Measurements from ENCODE around the gene ODF4.
"Not testable (repeated sequence)": the region's sequence is repeated elsewhere in the genome, so short reads cannot be mapped to it uniquely, and the experiment has no call there.

Gene ODF4

DNA sequence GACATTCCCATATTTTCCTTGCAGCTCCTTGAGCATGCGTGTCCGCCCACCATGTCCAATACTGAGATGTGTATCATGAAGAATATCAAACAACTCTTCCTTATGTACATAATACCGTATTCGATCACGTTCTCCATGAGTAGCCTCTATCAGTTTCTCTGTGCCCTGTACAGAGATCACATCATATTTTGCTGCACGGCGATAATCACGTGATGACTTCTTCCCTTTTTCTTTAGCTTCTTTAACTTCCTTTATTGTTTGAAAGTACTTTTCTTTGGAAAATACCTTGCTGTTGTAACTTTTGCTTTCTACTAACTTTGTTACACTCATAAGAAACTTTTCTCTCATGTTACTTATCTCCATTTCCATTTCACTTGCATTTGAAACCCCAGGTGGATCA, 30.3 kb downstream of the ODF4 start:
- no peak for DNase-seq (ENCODE audit: low spot score)

DNA sequence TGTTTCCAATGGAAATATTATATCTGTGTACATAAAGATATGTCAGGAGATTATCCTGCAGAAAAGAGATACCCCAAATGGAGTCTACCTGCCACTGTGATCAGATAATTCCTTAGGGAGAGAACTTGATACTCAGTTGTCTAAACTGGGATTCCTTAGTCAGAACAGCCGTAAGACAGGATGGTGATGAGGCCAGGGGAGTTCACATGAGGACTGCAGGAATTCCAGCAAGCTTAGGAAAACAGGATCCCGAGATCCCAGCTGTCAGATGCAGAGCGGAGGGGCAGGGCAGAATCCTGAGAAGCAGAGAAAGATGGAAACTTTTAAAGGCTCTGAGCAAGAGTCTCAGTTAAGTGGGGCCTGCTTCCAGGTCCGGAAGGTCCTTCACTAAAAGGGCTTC, 32.1 kb downstream of the ODF4 start:
- no peak for DNase-seq (ENCODE audit: low spot score)

DNA sequence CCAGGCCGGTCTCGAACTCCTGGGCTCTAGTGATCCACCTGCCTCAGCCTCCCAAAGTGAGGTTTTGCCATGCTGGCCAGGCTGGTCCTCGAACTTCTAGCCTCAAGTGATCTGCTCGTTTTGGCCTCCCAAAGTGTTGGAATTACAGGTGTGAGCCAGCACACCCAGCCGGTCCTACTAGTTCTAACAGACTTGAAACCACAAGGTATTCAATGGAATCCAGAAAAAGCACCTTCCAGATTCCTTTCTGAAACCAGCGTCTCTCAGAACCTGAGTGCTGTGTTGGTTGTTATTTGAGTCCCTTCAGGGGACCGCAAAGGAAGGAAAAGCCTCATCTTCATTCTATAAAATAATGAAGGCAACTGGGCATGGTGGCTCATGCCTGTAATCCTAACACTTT, 32.8 kb downstream of the ODF4 start:
- DNase-seq (ENCODE audit: low spot score) = no peak

DNA sequence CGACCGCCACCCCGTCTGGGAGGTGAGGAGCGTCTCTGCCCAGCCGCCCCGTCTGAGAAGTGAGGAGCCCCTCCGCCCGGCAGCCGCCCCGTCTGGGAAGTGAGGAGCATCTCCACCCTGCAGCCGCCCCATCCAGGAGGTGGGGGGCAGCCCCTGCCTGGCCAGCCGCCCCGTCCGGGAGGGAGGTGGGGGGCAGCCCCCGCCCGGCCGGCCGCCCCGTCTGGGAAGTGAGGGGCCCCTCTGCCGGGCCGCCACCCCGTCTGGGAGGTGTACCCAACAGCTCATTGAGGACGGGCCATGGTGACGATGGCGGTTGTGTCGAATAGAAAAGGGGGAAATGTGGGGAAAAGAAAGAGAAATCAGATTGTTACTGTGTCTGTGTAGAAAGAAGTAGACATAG, 34.2 kb downstream of the ODF4 start:
- DNase-seq (ENCODE audit: low spot score) = not testable (repeated sequence)

DNA sequence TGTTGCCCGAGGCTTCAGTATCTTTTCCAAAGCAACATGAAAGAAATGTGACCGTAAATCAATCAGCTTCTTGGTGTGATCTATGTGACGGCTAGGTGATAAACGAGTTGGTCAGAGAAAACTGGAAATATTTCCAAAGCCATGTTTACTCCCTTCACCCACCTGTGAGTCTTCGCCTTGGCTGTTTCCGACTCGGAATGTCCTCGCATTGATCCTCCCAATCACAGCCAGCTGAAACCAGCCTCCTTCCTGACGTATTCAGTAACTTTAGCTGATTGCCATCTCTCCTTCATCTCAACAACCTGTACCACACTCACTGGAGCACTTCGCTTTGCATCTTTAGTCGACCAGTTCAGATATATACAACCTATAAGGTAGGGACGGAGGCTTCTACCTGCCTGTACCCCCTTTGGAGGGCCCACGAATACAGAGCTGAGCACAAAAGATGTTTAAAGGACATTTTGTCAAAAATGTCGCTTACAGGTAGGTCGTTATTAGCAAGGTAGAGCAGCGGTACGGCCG, 36.2 kb downstream of the ODF4 start:
- DNase-seq (ENCODE audit: low spot score) = peak; percentile 6

DNA sequence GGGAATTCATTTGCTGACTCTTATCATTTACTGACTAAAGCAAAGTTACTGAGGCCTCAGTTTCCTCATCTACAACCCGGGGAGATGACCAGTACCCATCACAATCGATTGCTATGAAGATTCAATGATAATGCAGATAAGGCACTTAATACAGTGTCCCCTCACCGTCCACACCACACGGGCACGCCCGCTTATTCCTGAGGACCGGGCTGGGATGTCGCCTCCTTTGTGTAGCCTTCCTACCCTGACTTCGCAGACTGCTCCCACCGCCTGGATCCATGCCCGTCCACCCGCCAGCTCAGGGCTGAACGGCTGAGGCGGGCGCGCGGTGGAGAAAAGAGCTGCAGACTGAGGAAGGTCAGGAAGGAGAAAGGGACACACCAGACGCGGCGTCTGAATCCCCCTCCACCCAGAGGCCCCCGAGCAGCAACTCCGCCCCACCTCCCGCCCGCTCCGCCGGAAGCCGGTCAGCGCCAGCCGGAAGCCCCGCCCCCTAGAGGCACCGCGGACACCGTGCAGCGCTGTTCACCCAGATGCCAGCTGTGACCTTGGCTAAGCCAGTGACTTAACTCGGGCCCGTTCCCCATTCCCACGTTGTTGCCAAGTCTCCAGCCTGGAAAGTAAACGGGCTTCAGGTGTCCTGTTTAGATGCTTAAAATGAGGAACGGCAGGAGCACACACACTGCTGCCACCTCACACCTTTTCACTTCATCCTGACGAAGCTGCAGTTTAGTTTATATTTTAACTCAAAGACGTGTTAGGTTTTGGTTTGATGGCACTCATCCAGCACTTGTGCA, 36.8 kb downstream of the ODF4 start, which contains the start of gene KRABD2:
TSS of gene KRABD2 (minus strand) at position 434 of the 797 bp plus-strand sequence.
- peak; percentile 77 for DNase-seq (ENCODE audit: low spot score)

DNA sequence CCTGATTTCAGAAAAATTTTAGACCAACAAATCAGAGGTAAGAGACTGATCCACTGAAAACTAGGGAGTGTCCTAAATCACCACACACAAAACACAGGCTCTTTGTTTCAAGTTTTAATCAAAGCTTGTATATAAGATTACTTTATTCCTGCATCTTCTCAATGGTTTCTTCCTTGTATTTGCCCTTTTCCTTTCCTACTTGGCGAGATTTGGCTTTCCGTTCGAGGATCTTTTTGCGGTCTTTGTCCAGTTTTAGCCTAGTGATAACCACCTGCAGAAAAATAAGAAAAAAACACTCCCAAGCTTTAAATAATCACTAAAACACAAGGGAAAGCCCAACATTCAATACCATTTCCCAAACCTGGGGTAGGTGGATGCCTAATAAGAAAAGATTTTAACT, 37.8 kb downstream of the ODF4 start:
- DNase-seq (ENCODE audit: low spot score) = no peak

DNA sequence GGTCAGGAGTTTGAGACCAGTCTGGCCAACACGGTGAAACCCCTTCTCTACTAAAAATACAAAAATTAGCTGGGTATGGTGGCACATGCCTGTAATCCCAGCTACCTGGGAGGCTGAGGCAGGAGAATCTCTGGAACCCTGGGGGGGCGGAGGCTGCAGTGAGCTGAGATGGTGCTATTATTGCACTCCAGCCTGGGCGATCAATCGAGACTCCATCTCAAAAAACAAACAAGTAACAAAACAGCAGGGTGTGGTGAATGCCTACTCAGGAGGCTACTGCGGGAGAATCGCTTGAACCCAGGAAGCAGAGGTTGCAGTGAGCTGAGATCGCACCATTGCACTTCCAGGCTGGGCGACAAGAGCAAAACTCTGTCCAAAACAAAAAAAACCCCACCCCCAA, 38.5 kb downstream of the ODF4 start:
- not testable (repeated sequence) for DNase-seq (ENCODE audit: low spot score)

DNA sequence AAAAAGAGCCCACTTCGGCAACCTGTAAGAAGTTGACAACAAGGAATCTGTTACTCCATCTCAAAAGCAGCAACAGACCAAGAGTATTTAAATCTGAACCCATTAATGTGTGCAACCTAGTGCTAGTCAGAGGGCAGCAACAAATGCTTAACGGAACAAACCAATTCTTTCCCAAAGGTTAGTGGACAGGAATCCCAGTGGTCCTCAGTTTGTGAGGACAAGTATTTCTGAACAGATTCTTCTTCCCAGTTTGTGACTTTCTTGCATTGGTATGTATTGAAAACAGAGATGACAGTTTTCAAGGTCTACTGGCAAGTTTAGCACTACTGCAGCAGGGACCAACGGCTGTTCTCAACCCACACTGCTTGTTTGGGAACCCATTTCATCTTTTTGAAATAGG, 40.4 kb downstream of the ODF4 start:
- DNase-seq (ENCODE audit: low spot score) = no peak

DNA sequence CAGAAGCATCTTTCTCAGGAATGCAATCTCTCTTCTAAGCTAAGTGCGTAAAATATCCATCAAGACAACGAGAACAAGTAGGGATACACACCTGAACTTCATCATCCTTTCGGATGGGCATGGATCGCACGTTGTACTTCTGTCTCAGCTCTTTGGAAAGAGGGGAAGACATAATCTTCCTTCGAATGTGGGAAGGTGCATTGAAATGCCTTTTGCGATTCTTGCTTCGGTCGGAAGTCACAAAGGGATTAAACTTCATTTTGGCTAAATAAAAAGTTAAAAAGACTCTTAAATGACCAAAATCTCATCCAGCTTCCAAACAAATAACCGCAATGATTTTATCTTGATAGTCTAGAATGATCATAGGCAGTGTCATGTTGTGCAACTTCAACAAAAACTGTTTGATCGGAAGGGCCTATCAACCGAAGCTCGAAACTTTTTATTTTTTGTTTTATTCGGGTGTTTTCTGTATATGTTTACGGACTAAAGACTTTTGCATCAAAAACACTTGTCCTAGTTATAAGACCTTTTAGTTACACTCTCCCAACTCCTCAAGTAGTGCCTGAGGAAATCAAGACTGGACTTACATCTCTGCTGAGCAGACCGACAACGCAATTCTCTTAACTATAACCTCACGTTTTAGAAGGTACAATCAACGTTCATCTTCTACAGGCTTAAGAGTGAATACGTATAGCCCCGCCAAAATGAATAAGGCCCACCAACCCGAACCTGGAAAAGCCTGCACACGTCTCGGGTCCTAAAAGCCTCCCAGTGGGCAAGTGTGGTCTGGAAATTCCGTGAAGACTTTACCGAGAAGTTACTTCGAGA, 42.6 kb downstream of the ODF4 start:
- DNase-seq (ENCODE audit: low spot score) = peak; percentile 25

DNA sequence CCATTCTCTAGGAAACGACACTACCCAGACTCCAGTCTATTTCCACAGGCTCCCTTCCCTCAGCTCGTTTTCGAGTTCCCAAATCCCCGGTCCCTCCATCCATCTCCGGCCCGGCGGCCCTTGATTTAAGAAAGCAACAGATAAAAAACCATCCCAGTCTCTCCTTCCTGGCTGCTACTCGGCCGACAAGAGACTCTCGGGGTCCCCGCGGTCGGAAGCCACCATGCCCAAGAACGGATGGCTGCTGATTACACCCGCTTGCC, 43.2 kb downstream of the ODF4 start:
- no peak for DNase-seq (ENCODE audit: low spot score)

DNA sequence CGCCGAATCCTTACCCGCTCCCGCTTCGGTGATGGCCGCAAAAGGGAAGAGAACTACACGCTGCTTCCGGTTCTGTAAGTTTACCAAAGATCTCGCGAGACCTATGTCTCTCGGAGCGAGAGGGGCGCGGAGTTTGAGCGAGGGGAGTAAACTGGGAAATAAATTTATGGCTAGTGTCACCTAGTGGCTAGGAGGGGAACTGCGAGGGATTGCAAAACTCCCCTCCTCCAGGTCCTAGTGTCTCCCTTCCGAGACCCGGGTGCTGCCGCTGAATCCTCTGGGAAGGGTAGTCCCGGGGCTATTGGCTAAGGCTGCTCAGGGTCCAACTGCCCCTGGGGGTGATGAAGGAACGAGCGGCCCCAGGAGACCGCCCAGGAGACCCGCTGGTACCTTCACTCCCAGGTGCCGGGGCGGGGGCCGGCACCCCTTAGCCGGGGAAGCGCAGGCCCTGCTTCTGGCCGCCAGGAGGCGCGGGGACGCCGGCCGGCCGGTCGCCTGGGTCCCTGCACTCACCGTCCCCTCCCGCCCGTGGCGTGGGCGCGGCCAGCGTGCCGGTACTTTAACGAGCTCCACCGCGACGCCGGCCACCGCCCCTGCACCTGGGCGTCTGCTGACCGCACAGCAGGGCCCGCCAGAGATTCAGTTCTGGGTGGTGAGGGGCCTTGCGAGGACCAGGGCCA, 43.6 kb downstream of the ODF4 start, which contains the start of gene RPL26:
TSS of gene RPL26 (minus strand) at position 51 of the 680 bp plus-strand sequence. CDS start 883 bp downstream, outside the sequence.
- DNase-seq (ENCODE audit: low spot score) = peak; percentile 95

DNA sequence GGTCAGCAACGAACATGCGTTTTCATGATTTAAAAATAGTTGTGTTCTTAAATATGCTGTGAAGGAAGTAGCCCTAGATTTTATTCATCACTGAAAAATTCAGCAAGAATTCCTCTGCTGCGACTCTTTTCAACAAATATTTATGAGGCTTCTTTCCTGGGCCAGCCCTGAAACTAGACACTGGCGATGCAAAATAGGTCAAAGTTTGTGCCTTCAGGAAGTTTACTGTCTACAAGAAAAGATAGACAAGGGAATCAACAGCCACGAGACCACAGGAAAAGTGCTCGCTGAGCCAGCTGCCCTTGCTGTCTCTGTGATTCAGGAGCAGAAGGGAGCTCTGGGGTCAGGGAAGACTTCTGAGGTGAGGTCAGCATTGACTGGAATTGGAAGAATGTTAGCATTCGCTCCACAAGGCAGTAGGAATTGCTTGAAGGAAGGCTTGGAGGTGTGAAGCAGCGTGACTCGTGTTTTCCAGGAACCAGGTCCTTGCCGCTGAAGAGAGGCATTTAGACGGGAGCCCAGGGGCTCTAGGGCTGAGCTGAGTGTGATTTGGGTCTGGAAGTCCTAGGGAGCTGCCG, 45.2 kb downstream of the ODF4 start:
- DNase-seq (ENCODE audit: low spot score) = no peak

DNA sequence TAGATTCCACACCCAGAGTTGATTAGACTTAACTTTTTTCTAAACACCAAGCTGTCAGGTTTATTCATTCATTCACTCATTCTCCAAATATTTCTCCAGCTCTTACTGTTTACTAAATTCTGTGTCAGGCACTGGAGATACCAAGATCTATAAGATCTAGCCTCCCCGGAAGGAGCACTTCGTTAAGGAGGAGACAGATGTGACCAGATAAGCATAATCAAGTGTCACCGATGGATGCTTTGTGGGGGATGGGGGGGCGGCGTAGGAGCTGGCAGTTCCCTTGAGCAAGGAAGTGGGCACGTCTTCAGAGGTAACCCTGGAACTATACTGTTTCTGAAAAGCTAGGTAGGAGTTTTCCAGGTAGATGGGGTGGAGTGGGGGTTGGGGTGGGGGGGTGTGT, 47.2 kb downstream of the ODF4 start:
- DNase-seq (ENCODE audit: low spot score) = no peak

DNA sequence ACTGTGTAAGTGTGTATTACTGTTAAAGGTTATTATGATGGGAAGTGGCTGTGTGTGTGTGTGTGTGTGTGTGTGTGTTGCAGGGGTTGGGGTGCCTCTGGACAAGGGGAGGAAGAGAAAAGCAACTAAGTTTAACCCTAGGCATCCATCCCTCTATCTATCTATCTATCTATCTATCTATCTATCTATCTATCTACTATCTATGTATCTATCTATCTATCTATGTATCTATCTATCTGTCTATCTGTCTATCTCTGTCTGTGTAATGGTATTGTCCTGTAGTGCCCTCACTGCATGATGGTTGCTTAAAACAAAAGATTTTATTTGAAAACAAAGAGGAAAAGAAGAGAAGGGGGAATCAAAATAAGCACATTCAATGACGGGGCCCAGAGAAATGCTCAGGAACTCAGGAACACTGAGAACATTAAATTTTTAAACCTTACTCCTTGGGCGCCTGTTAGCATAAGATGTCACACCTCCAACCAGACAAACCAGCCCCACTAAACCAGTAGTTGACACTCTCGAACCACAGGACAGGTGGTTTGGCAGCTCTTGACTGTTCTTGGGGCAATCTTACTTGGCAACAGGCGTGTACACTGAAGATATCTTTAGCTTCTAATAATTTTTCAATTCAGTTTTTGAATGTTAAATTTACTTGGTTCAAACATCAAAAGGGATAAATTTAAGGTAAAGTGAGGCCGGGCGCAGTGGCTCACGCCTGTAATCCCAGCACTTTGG, 48.4 kb downstream of the ODF4 start:
- DNase-seq (ENCODE audit: low spot score) = no peak

DNA sequence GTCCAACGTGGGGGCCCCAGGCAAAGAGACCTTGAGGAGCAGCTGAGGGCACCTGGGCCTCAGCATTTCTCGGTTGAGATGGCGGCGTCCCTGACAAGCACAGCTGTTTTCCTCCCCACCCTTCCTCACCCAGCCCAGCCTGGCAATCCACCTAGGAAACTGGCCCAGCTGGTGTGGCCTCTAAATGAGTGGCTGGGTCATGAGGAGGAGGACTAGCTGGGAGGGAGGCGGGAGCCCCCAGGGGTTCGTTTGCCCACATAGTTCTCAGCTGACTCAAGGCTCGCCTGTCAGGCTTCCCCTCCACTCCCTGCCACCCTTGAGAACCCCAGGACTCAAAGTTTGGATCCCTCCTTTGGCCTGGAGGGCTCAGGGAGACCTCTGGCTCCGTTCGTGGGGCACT, 52.1 kb downstream of the ODF4 start:
- no peak for DNase-seq (ENCODE audit: low spot score)

DNA sequence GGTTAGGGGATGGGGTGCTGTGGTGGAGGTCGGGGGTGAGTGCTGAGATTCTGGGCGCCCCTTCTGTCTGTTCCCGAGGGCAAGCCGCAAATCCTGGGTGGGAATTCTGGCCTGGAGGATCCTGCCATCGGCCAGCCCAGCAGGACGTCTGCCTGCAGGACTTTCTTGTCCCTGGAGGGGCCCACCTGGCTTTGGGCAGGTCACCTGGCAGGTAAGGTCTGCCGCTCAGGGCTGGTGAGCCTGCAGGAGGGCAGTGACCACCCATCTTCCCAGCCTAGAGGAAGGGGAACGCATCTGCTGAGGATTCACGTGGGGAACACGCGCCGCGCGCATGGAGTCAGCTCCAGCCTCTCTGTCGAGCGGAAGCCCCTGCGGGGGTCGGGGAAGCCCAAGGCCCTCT, 52.6 kb downstream of the ODF4 start:
- no peak for DNase-seq (ENCODE audit: low spot score)

DNA sequence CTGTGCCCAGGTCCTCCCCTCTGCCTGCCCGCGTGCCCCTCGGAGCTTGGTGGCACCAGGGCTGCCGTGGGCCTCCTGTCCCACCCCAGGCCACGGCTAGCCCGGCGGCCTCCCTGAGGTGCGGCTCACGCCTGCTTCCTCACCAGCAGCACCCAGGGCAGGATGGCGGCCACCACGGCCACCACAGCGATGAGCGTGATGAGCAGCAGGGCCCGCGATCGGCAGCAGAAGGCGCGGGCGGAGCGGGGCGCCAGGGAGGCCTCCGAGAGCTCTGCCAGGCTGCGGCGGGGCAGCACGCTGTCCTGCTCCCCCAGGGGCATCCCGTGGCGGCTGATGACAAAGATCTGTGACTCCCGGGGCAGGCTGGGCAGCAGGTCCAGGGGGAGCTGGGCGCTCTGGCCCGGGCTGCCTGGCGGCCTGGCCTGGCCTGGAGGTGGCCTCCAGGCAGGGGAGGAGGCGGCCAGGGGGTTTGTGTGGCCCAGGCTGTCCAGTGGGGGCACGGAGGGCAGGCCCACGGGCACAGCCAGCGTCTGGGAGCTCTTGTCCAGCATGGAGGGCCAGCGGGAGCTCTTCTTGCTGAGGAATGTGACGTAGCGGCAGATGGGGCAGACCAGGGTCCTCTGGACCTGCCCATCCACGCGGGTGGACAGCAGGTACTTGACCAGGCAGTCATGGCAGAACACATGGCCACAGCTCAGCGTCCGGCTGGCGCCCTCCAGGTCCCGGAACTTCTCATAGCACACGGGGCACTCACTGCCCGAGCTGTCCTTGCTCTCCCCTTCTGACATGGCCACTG, 53.2 kb downstream of the ODF4 start:
- no peak for DNase-seq (ENCODE audit: low spot score)

DNA sequence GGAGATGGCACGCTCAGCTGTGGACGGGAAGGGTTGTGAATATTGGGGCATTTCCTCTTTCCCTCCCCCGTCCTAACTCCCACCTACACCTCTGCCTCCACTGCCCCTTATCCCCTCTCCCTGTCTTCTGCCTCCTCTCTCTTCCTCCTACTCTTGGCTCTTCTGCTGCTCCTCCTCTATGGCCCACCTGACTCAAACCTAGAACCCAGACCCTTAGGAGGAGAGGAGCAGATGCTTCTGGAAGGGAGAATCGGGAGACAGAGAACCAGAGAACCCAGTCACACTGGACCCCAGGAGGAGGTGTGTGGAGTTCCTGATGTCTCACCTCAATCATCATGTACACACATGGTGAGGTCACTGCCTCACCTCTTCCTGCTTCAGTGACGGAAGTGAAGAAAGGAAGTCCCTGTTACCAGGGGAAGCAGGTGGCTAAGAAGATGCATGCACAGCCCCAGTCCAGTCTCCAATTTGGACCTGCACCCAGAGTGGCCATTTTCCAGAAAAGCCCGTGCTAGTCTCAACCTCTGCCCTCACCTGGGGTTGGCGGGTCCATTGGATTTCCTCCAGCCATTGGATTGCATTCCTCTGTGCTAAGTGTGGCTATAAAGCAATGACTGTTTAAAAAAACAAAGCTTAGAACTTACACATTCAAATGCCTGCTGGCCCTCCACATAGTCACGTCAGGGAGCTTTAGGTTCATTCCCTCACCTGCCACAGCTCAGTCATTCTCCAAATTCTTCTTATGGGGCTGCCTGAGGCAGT, 54.0 kb downstream of the ODF4 start:
- peak; percentile 21 for DNase-seq (ENCODE audit: low spot score)

DNA sequence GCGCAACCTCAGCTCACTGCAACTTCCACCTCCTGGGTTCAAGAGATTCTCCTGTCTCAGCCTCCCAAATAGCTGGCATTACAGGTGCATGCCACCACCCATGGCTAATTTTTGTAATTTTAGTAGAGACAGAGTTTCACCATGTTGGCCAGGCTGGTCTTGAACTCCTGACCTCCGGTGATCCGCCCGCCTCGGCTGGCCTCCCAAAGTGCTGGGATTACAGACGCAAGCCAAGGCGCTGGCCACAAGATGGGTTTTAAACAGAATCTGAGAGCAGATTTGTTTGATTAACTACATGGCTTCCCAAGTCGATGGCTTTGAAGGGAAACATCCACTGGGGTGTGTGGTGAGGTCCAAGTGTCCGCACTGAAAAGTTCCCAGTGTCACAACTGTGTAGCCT, 54.9 kb downstream of the ODF4 start:
- DNase-seq (ENCODE audit: low spot score) = not testable (repeated sequence)

Data from NAMALWA (cell line).